Progenitor cell of endocrine pancreas (in vitro differentiated cells): ENCODE measurements around the gene SERTAD1. TPM values are rescaled to one million over a fixed set of nuclear protein-coding genes. Genes with fewer than 3 reads are reported as not detected.
A peak's percentile ranks its signal among the peaks of the same experiment; 100 is the strongest.
"Not testable (repeated sequence)": the region's sequence is repeated elsewhere in the genome, so short reads cannot be mapped to it uniquely, and the experiment has no call there.

Experiments
- DNase-seq: peaks from one replicate; pipeline ENCODE4 v3.0.0; 2021; ENCODE audit warnings: low spot score; ENCODE audit not compliant: unreplicated experiment
- H3K27ac Mint-ChIP-seq: 2 replicates; pipeline ENCODE4 v1.8.0; 2021; ENCODE audit warnings: mild to moderate bottlenecking, moderate library complexity, mixed read lengths
- H3K27me3 Mint-ChIP-seq: 2 replicates; pipeline ENCODE4 v1.8.0; 2021; ENCODE audit warnings: mixed read lengths
- H3K36me3 Mint-ChIP-seq: 2 replicates; pipeline ENCODE4 v1.8.0; 2022; ENCODE audit warnings: mixed read lengths; ENCODE audit not compliant: insufficient read depth
- H3K4me1 Mint-ChIP-seq: 2 replicates; pipeline ENCODE4 v1.8.0; 2021; ENCODE audit warnings: low read depth, mixed read lengths
- H3K4me3 Mint-ChIP-seq: 2 replicates; pipeline ENCODE4 v1.8.0; 2021; ENCODE audit warnings: low read depth, mild to moderate bottlenecking, moderate library complexity, mixed read lengths
- H3K9me3 Mint-ChIP-seq: 2 replicates; pipeline ENCODE4 v1.8.0; 2021; ENCODE audit warnings: low read depth, mixed read lengths
- total RNA-seq: library from RNA; stranded (reverse); gene quantifications from 2 replicates; pipeline ENCODE4 v1.2.1, GENCODE V29; 2021
- TF ChIP-seq, protein P1 (sequence below): fragments of 200-600 bp; sonication (generic); IDR thresholded peaks from one replicate; pipeline ENCODE4 v1.5.0; 2021; ENCODE audit warnings: antibody characterized with exemption, mild to moderate bottlenecking; ENCODE audit not compliant: unreplicated experiment

The SERTAD1 gene
- total RNA-seq, 1 donor from 2014 or later = 4.4 TPM

GRCh38 chr19:40457953-40458596 lies 32.3 kb upstream of the SERTAD1 start:
- Mint-ChIP-seq H3K27ac (no peak overlapping the region), H3K9me3 (no peaks in the 10 kb centered on the region), H3K4me1 (peaks cover 1% of the 10 kb centered on the region), H3K36me3 (no peaks in the 10 kb centered on the region), H3K4me3 (no peak overlapping the region), H3K27me3 (no peaks in the 10 kb centered on the region)
- TF ChIP-seq, protein P1, sequence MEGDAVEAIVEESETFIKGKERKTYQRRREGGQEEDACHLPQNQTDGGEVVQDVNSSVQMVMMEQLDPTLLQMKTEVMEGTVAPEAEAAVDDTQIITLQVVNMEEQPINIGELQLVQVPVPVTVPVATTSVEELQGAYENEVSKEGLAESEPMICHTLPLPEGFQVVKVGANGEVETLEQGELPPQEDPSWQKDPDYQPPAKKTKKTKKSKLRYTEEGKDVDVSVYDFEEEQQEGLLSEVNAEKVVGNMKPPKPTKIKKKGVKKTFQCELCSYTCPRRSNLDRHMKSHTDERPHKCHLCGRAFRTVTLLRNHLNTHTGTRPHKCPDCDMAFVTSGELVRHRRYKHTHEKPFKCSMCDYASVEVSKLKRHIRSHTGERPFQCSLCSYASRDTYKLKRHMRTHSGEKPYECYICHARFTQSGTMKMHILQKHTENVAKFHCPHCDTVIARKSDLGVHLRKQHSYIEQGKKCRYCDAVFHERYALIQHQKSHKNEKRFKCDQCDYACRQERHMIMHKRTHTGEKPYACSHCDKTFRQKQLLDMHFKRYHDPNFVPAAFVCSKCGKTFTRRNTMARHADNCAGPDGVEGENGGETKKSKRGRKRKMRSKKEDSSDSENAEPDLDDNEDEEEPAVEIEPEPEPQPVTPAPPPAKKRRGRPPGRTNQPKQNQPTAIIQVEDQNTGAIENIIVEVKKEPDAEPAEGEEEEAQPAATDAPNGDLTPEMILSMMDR = no peak
- DNase-seq = no peak

DNA sequence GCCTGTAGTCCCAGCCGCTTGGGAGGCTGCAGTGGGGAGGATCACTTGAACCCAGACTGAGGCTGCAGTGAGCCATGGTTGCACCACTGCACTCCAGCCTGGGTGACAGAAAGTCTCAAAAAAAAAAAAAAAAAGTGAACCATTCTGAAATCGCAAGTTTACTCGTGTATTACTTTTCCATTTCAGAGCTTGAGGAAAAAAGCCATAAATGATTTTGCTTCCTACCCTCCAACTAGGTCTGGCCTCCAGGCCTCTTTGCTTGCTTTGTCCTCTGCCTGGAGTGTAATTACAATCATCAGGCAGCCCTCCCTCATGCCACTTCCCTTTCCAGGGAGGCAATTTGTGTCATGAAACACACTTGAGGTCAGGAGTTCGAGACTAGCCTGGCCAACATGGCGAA lies 31.3 kb upstream of the SERTAD1 start:
- Mint-ChIP-seq H3K9me3 (no peaks in the 10 kb centered on the region), H3K27ac (no peak overlapping the region), H3K27me3 (no peaks in the 10 kb centered on the region), H3K36me3 (no peaks in the 10 kb centered on the region), H3K4me1 (peaks cover 1% of the 10 kb centered on the region), H3K4me3 (no peak overlapping the region)
- DNase-seq = no peak
- TF ChIP-seq, protein P1 = no peak

DNA sequence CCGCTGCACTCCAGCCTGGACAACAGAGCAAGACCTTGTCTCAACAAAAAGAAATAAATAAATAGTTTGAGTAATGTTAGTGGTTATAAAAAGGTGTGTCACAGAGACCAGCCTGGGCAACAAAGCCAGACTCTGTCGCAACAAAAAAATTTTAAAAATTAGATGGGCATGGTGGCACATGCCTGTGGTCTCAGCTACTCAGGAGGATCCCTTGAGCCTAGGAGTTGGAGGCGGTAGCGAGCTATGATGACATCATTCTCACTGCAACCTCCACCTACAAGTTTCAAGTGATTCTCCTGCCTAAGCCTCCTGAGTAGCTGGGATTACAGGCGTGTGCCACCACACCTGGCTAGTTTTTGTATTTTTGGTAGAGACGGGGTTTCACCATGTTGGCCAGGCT lies 28.2 kb upstream of the SERTAD1 start:
- DNase-seq, H3K27ac Mint-ChIP-seq, H3K4me3 Mint-ChIP-seq, H3K9me3 Mint-ChIP-seq, H3K36me3 Mint-ChIP-seq, H3K27me3 Mint-ChIP-seq, H3K4me1 Mint-ChIP-seq: not testable (repeated sequence)

DNA sequence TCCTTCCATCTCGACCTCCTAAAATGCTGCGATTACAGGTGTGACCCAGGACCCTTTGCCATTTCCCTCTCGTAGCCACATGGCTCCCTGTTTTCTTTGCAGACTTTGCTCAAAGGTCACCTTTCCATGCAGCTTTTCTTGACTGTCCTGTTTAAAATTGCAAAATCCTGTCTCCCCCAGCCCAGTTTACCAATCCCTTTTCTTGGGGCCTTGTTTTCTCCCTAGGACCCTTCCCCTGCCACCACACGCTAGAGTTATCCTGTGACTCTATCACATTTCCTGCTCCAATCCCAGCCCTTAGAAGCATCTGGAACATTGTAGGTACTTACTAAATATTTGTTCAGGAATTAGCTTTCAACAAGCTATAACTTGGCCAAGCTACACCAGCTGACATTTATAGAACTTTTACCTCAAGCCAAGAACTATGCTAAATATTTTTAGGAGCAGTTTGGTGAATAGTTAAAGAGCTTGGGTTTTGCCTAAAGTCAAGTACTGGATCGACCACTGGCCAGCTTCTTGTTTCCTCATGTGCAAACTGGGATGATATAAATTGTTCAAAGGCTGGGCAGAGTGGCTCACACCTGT lies 27.5 kb upstream of the SERTAD1 start:
- DNase-seq = no peak
- no peaks in the 10 kb centered on the region for H3K36me3 Mint-ChIP-seq
- H3K27ac Mint-ChIP-seq = no peak overlapping the region
- H3K4me3 Mint-ChIP-seq = no peak overlapping the region
- no peaks in the 10 kb centered on the region for H3K9me3 Mint-ChIP-seq
- TF ChIP-seq, protein P1 = no peak
- peaks cover 1% of the 10 kb centered on the region for H3K4me1 Mint-ChIP-seq
- no peaks in the 10 kb centered on the region for H3K27me3 Mint-ChIP-seq

- Mint-ChIP-seq H3K36me3 (no peaks in the 10 kb centered on the region), H3K4me1 (peaks cover 1% of the 10 kb centered on the region), H3K4me3 (no peak overlapping the region), H3K27ac (peak overlapping the region; percentile 85), H3K9me3 (no peaks in the 10 kb centered on the region), H3K27me3 (no peaks in the 10 kb centered on the region)
- no peak for DNase-seq
- TF ChIP-seq, protein P1 = no peak
These were observed 26.2 kb upstream of the SERTAD1 start for GRCh38 chr19:40452016-40452415.

GRCh38 chr19:40450664-40451063 lies 24.9 kb upstream of the SERTAD1 start:
- no peaks in the 10 kb centered on the region for H3K36me3 Mint-ChIP-seq
- no peak overlapping the region for H3K27ac Mint-ChIP-seq
- no peaks in the 10 kb centered on the region for H3K27me3 Mint-ChIP-seq
- no peak for DNase-seq
- H3K4me3 Mint-ChIP-seq = no peak overlapping the region
- H3K9me3 Mint-ChIP-seq = no peaks in the 10 kb centered on the region
- TF ChIP-seq, protein P1 = no peak
- peaks cover 2% of the 10 kb centered on the region for H3K4me1 Mint-ChIP-seq
